Thymus (tissue), 14 donors: ENCODE results near the gene TOR4A. TPM values are rescaled to one million over a fixed set of nuclear protein-coding genes. Genes with fewer than 3 reads are reported as not detected.
A peak's percentile ranks its signal among the peaks of the same experiment; 100 is the strongest.

ENCODE experiments used
- DNase-seq, 9 donors: peaks; one replicate each; pipeline ENCODE4 v3.0.0-alpha.2; 2013; ENCODE audit warnings: low spot score in 9 of 9, low read depth in 6 of 9, missing footprints in 1 of 9
- H3K27ac ChIP-seq, 2 donors: one replicate each; pipeline ENCODE4 v1.5.1; 2013; ENCODE audit warnings: control low read depth in 1 of 2, low read depth in 1 of 2, low read length in 1 of 2, mild to moderate bottlenecking in 1 of 2, moderate library complexity in 1 of 2
- H3K27me3 ChIP-seq, 2 donors: one replicate each; pipeline ENCODE4 v1.5.1; 2013; ENCODE audit warnings: low read length in 1 of 2; ENCODE audit not compliant: control insufficient read depth in 2 of 2, insufficient read depth in 1 of 2
- H3K36me3 ChIP-seq, 2 donors: one replicate each; pipeline ENCODE4 v1.5.1; 2013; ENCODE audit warnings: low read length in 1 of 2, mild to moderate bottlenecking in 1 of 2, moderate library complexity in 1 of 2; ENCODE audit not compliant: control insufficient read depth in 2 of 2, insufficient read depth in 2 of 2
- H3K4me1 ChIP-seq, 2 donors: one replicate each; pipeline ENCODE4 v1.5.1; 2013; ENCODE audit warnings: low read length in 2 of 2; ENCODE audit not compliant: control insufficient read depth in 2 of 2, insufficient read depth in 2 of 2
- H3K4me3 ChIP-seq, 2 donors: one replicate each; pipeline ENCODE4 v1.5.1; 2013; ENCODE audit warnings: low read length in 2 of 2, control low read depth in 1 of 2, mild to moderate bottlenecking in 1 of 2
- H3K9me3 ChIP-seq, 2 donors: one replicate each; pipeline ENCODE4 v1.5.1; 2013; ENCODE audit warnings: low read length in 1 of 2, mild to moderate bottlenecking in 1 of 2; ENCODE audit not compliant: control insufficient read depth in 2 of 2, insufficient read depth in 1 of 2
- WGBS: extraction: QIAGEN DNeasy Blood & Tissue Kit; methylation state at CpG from one replicate; pipeline ENCODE4 v1.1.7; 2013; 5-methylcytosine and 5-hydroxymethylcytosine counted together
- long read RNA-seq, 10 donors: transcript quantifications; one replicate each; lab custom pipeline, GENCODE V29; 2026
- polyA plus RNA-seq: library from polyadenylated mRNA; stranded (reverse); fragments of 200-250 nt; gene quantifications from one replicate; pipeline ENCODE4 v1.2.3, GENCODE V29; 2013
- total RNA-seq: library from RNA; stranded (reverse); fragments of 120-200 nt; gene quantifications from one replicate; pipeline ENCODE4 v1.2.4, GENCODE V29; 2013
- donor health status: healthy.

Gene TOR4A
- total RNA-seq (2.0 TPM), polyA plus RNA-seq (2.1 TPM)
- long read RNA-seq, donor 1, result 0 reads
- long read RNA-seq, donor 2, result 0 reads
- long read RNA-seq, donor 3, result 0 reads
- long read RNA-seq, donor 4, full-length matches to known transcripts, result 2 of 2 reads
- long read RNA-seq, donor 4, partial matches to known transcripts, result 0 of 2 reads
- long read RNA-seq, donor 4, other reads (novel, unspliced or antisense), result 0 of 2 reads
- long read RNA-seq, donor 5, full-length matches to known transcripts, result 3 of 3 reads
- long read RNA-seq, donor 5, partial matches to known transcripts, result 0 of 3 reads
- long read RNA-seq, donor 5, other reads (novel, unspliced or antisense), result 0 of 3 reads
- long read RNA-seq, donor 6, full-length matches to known transcripts, result 1 of 1 reads
- long read RNA-seq, donor 6, partial matches to known transcripts, result 0 of 1 reads
- long read RNA-seq, donor 6, other reads (novel, unspliced or antisense), result 0 of 1 reads
- long read RNA-seq, donor 7, result 0 reads
- long read RNA-seq, donor 8, result 0 reads
- long read RNA-seq, donor 9, result 0 reads
- long read RNA-seq, donor 10, partial matches to known transcripts, result 5 of 5 reads
- long read RNA-seq, donor 10, other reads (novel, unspliced or antisense), result 0 of 5 reads

GRCh38 chr9:137277329-137278041, at the start of gene TOR4A:
TOR4A (plus strand) TSS chr9:137277726; CDS start chr9:137278690, 964 bp downstream.
- WGBS, result 11% methylated on average over 25 of the region's 25 CpGs
- peaks cover 0 to 31% of the 10 kb centered on the region in 2 donors for H3K4me1 ChIP-seq

GRCh38 chr9:137227853-137228505, 49.5 kb upstream of the TOR4A start:
- Histone ChIP-seq H3K4me1 (peaks cover 4 to 15% of the 10 kb centered on the region in 2 donors), H3K27me3 (peaks cover 6 to 72% of the 10 kb centered on the region in 2 donors), H3K4me3 (no peak overlapping the region), H3K36me3 (no peaks in the 10 kb centered on the region), H3K9me3 (no peaks in the 10 kb centered on the region), H3K27ac (no peak overlapping the region)
- no peak for DNase-seq
- WGBS, result 55% methylated on average over 18 of the region's 18 CpGs

More at GRCh38 chr9:137277329-137278041, at the start of gene TOR4A:
- H3K36me3 ChIP-seq, result peaks cover 15 to 16% of the 10 kb centered on the region in 2 donors
- peak within 1 kb of the TSS; percentile 10 to 24 for H3K27ac ChIP-seq
- peaks cover 7 to 11% of the 10 kb centered on the region in 2 donors for H3K9me3 ChIP-seq
- DNase-seq, result no peak
- peak within 1 kb of the TSS; percentile 8 to 31 for H3K4me3 ChIP-seq
- H3K27me3 ChIP-seq, result peaks cover 55 to 92% of the 10 kb centered on the region in 2 donors

- Histone ChIP-seq H3K9me3 (no peaks in the 10 kb centered on the region), H3K27me3 (peaks cover 6 to 76% of the 10 kb centered on the region in 2 donors), H3K4me1 (peaks cover 4 to 13% of the 10 kb centered on the region in 2 donors), H3K4me3 (no peak overlapping the region), H3K36me3 (no peaks in the 10 kb centered on the region), H3K27ac (no peak overlapping the region)
- DNase-seq, result no peak
- 80% methylated on average over 29 of the region's 29 CpGs for WGBS
These were observed 49.0 kb upstream of the TOR4A start for GRCh38 chr9:137228506-137228967.

- DNase-seq, result no peak
- H3K27ac ChIP-seq, result no peak overlapping the region
- 85% methylated on average over 27 of the region's 27 CpGs for WGBS
These were observed 48.3 kb upstream of the TOR4A start for GRCh38 chr9:137228968-137229896.

GRCh38 chr9:137229903-137230704, 47.4 kb upstream of the TOR4A start:
- Histone ChIP-seq H3K27me3 (peaks cover 6 to 87% of the 10 kb centered on the region in 2 donors), H3K9me3 (no peaks in the 10 kb centered on the region)
- no peak for DNase-seq

More at GRCh38 chr9:137228968-137229896, 48.3 kb upstream of the TOR4A start:
- Histone ChIP-seq H3K9me3 (no peaks in the 10 kb centered on the region), H3K4me3 (no peak overlapping the region), H3K4me1 (peaks cover under 1 to 6% of the 10 kb centered on the region in 2 donors), H3K27me3 (peaks cover 6 to 79% of the 10 kb centered on the region in 2 donors), H3K36me3 (no peaks in the 10 kb centered on the region)

GRCh38 chr9:137230705-137231371, 46.7 kb upstream of the TOR4A start, which contains the start of gene SLC34A3:
SLC34A3 (plus strand) TSS chr9:137230901; CDS start chr9:137231703, 802 bp downstream.
- no peaks in the 10 kb centered on the region for H3K9me3 ChIP-seq
- no peak within 1 kb of the TSS for H3K4me3 ChIP-seq
- WGBS, result 85% methylated on average over 14 of the region's 14 CpGs
- H3K27me3 ChIP-seq, result peaks cover 6 to 88% of the 10 kb centered on the region in 2 donors
- H3K4me1 ChIP-seq, result peaks cover 0 to 6% of the 10 kb centered on the region in 2 donors
- no peak within 1 kb of the TSS for H3K27ac ChIP-seq
- no peak for DNase-seq
- H3K36me3 ChIP-seq, result no peaks in the 10 kb centered on the region

More at GRCh38 chr9:137229903-137230704, 47.4 kb upstream of the TOR4A start:
- H3K4me1 ChIP-seq, result peaks cover 0 to 6% of the 10 kb centered on the region in 2 donors
- WGBS, result 75% methylated on average over 31 of the region's 31 CpGs
- no peaks in the 10 kb centered on the region for H3K36me3 ChIP-seq
- H3K4me3 ChIP-seq, result no peak overlapping the region
- no peak overlapping the region for H3K27ac ChIP-seq

- no peak for DNase-seq
- H3K9me3 ChIP-seq, result no peaks in the 10 kb centered on the region
- 95% methylated on average over 23 of the region's 23 CpGs for WGBS
These were observed 46.0 kb upstream of the TOR4A start for GRCh38 chr9:137231372-137232039.

More at GRCh38 chr9:137231372-137232039, 46.0 kb upstream of the TOR4A start:
- peaks cover 6 to 13% of the 10 kb centered on the region in 2 donors for H3K4me1 ChIP-seq
- no peak overlapping the region for H3K27ac ChIP-seq
- H3K27me3 ChIP-seq, result peaks cover 6 to 85% of the 10 kb centered on the region in 2 donors
- no peak overlapping the region for H3K4me3 ChIP-seq
- H3K36me3 ChIP-seq, result no peaks in the 10 kb centered on the region
